Adrenal gland (tissue), 12 donors: ENCODE data around the gene CDC42. TPM values are rescaled to one million over a fixed set of nuclear protein-coding genes. Genes with fewer than 3 reads are reported as not detected.

Experiments used
- DNase-seq, 7 donors: peaks; one replicate each; pipeline ENCODE4 v3.0.0-alpha.2; 2019 to 2020
- H3K27ac ChIP-seq, 5 donors: fragments of 200-600 bp; sonication (generic) in 4 of 5; 1 replicate in 3 of 5; 2 replicates in 2 of 5; pipeline versions ENCODE4 v1.5.1 to v1.8.0; 2016 to 2020; ENCODE audit warnings: mild to moderate bottlenecking in 1 of 5
- H3K27me3 ChIP-seq: fragments of 200-600 bp; 2 replicates; pipeline ENCODE4 v1.8.0; 2021
- H3K36me3 ChIP-seq, 2 donors: fragments of 200-600 bp; replicated peaks in 1 of 2; 1 replicate in 1 of 2; 2 replicates in 1 of 2; pipeline versions ENCODE4 v1.5.1 to v1.8.0; 2018 to 2022
- H3K4me1 ChIP-seq, 2 donors: fragments of 200-600 bp; replicated peaks in 1 of 2; 1 replicate in 1 of 2; 2 replicates in 1 of 2; pipeline versions ENCODE4 v1.5.1 to v1.8.0; 2018 to 2021
- H3K4me3 ChIP-seq, 4 donors: fragments of 200-600 bp; sonication (generic) in 3 of 4; one replicate each; pipeline ENCODE4 v1.5.1; 2016 to 2018
- H3K9me3 ChIP-seq, 3 donors: fragments of 200-600 bp; sonication (generic) in 1 of 3; replicated peaks in 1 of 3; 1 replicate in 2 of 3; 2 replicates in 1 of 3; pipeline versions ENCODE4 v1.5.1 to v1.8.0; 2016 to 2021
- CTCF ChIP-seq, 6 experiments: fragments of 450-650 bp in 4 of 6; fragments of 200-600 bp in 2 of 6; sonication (generic) in 1 of 6; IDR thresholded peaks; 1 replicate in 5 of 6; 2 replicates in 1 of 6; pipeline versions ENCODE4 v1.5.1 to v1.8.0; 2016 to 2021; ENCODE audit warnings: antibody characterized with exemption in 6 of 6, mild to moderate bottlenecking in 2 of 6, moderate library complexity in 1 of 6
- POLR2A ChIP-seq, 2 donors: fragments of 450-650 bp; IDR thresholded peaks; one replicate each; pipeline ENCODE4 v1.6.1; 2017; ENCODE audit warnings: antibody characterized with exemption in 2 of 2, mild to moderate bottlenecking in 2 of 2, moderate library complexity in 1 of 2
- WGBS, 4 donors: extraction: QIAGEN DNeasy Blood & Tissue Kit in 2 of 4; methylation state at CpG; one replicate each; pipeline versions ENCODE4 v1.1.5 to v1.1.7; 2013 to 2017; 5-methylcytosine and 5-hydroxymethylcytosine counted together
- intact Hi-C, 2 donors: fragments of 100-400 bp; cut with DNase I; formaldehyde crosslinking; loops; one replicate each; pipeline versions ENCODE4 v1.14.1 to v1.15.0; 2022 to 2023
- polyA plus RNA-seq, 3 donors: library from polyadenylated mRNA; stranded (reverse); fragments of 200-250 nt in 2 of 3; fragments of 350-450 nt in 1 of 3; fragmentation: Illumina TruSeq in 1 of 3; extraction: RNeasy Lipid Tissue Mini Kit (QIAGEN cat#74804) in 1 of 3; gene quantifications; one replicate each; pipeline ENCODE4 v1.2.3, GENCODE V29; 2013 to 2014
- total RNA-seq, 9 donors: library from RNA; depleted of rRNA in 4 of 9; stranded (reverse); fragments of >200 nt in 4 of 9; fragments of 120-200 nt in 1 of 9; fragmentation: NEBNext Ultra II Directional in 1 of 9; extraction: Animal tissue kit (Norgen Biotek cat#: 25700) in 1 of 9; gene quantifications; one replicate each; pipeline versions ENCODE4 v1.1.0 to v1.2.4, GENCODE V29; 2013 to 2023
- donor health status: healthy with polysubstance abuse.
- donor health status: Bipolar disorder and iron deficiency.
- donor health status: DM: yes; HTN: yes; CAD: no.
- donor health status: DM: no; HTN: no; CAD: no.
- donor health status: DM: no; HTN: no; CAD: no.
- donor health status: DM: yes; HTN: yes; CAD: no.

CDC42 gene
- total and polyA plus RNA-seq, 12 donors, result 69.6 to 351 (median 215) TPM

DNA sequence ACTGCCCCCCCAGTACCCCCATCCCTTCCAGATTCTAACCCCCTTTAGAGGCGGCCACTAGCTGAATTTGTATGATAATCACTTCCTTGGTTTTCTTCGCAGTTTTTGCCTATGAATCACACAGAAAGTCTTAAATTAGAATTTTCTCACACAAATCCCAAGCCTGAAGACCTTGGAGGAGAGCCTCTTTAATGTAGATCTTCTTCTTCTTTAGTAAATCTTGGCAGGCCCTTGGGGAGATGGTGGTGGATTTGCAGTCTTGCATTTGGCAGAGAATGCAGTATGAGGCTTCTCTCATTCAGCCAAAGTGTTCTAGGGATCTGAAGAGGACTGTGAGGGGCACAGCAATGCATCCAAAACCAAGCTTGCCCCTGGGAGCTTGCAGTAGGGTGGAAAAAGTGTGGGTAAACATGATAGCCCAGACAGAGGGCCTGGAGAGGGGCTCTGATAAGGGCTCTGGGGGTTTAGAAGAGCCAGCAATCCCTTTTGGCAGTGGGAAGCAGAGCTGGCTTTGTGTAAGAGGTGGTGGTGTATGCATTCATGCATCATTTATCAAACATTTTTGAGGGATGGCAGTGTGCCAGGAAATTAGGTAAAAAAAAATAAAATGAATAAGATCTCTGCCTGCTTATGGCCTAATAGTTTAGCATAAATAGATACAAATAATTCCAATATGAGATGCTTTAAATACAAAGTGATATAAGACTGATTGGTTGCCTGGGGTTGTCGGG, 7.7 kb upstream of the CDC42 start:
- WGBS, 4 donors, result 75 to 78% (median 77%) methylated on average over 3 of the region's 3 CpGs
- H3K4me1 ChIP-seq, result no peaks in the 10 kb centered on the region
- no peak for DNase-seq
- no peak for TF ChIP-seq CTCF (IDR thresholded peaks at IDR 0.05)
- TF ChIP-seq POLR2A (IDR thresholded peaks at IDR 0.05), result no peak
- H3K4me3 ChIP-seq, result no peak overlapping the region
- intact Hi-C loops, result no loop called here
- H3K27ac ChIP-seq, result no peak overlapping the region
- no peaks in the 10 kb centered on the region for H3K9me3 ChIP-seq
- no peaks in the 10 kb centered on the region for H3K36me3 ChIP-seq
- H3K27me3 ChIP-seq, result no peaks in the 10 kb centered on the region

GRCh38 chr1:22045604-22046228, 6.8 kb upstream of the CDC42 start:
- Histone ChIP-seq H3K27me3 (no peaks in the 10 kb centered on the region), H3K27ac (no peak overlapping the region), H3K4me1 (no peaks in the 10 kb centered on the region), H3K4me3 (no peak overlapping the region), H3K36me3 (no peaks in the 10 kb centered on the region), H3K9me3 (no peaks in the 10 kb centered on the region)
- TF ChIP-seq POLR2A (IDR thresholded peaks at IDR 0.05) (no peak), CTCF (IDR thresholded peaks at IDR 0.05) (no peak)
- WGBS, 4 donors, result 45 to 56% (median 47%) methylated on average over 2 of the region's 2 CpGs
- intact Hi-C loops, result no loop called here
- DNase-seq, result no peak

GRCh38 chr1:22048351-22049192, 3.9 kb upstream of the CDC42 start:
- peak overlapping the region in 3 of 5 donors; percentile 3 to 36 (median 3) for H3K27ac ChIP-seq
- no peaks in the 10 kb centered on the region for H3K36me3 ChIP-seq
- H3K9me3 ChIP-seq, result no peaks in the 10 kb centered on the region
- TF ChIP-seq CTCF (IDR thresholded peaks at IDR 0.05), result no peak
- no peak for TF ChIP-seq POLR2A (IDR thresholded peaks at IDR 0.05)
- no peak overlapping the region for H3K4me3 ChIP-seq
- intact Hi-C loops, result no loop called here
- no peaks in the 10 kb centered on the region for H3K27me3 ChIP-seq
- DNase-seq, result peak in 5 of 7 donors; percentile 34 to 56 (median 46)
- 55 to 73% (median 70%) methylated on average over 8 of the region's 8 CpGs for WGBS, 4 donors
- no peaks in the 10 kb centered on the region for H3K4me1 ChIP-seq

- Histone ChIP-seq H3K36me3 (no peaks in the 10 kb centered on the region), H3K9me3 (no peaks in the 10 kb centered on the region), H3K27ac (no peak overlapping the region), H3K4me3 (no peak overlapping the region), H3K27me3 (no peaks in the 10 kb centered on the region), H3K4me1 (peaks cover 7 to 14% of the 10 kb centered on the region in 2 donors)
- no peak for DNase-seq
- WGBS, 4 donors, result 91 to 100% (median 95%) methylated on average over 2 to 3 of the region's 3 CpGs
- intact Hi-C loops, result no loop called here
- TF ChIP-seq POLR2A (IDR thresholded peaks at IDR 0.05) (no peak), CTCF (IDR thresholded peaks at IDR 0.05) (no peak)
These were observed 2.2 kb upstream of the CDC42 start for GRCh38 chr1:22050330-22050729.
